ENCODE measurements around the gene DCST2. TPM values are rescaled to one million over a fixed set of nuclear protein-coding genes. Genes with fewer than 3 reads are reported as not detected.

Gene DCST2
- total and polyA plus RNA-seq, 2 donors (not counting 3 experiments of a cell fraction or from before 2014, with no cell fraction given), result 0.29 to 0.51 TPM

GRCh38 chr1:155023627-155024026 lies 10.0 kb downstream of the DCST2 start:
- dilution Hi-C loops (cut with MboI; ENCODE audit: extremely low pct_ligation_motif_present, low sequenced_read_pairs) (no loop called here), intact Hi-C loops (cut with micrococcal nuclease) (no loop called here)
- Histone ChIP-seq H3K36me3 (ENCODE audit: control insufficient read depth in 2 of 2, extremely low read depth in 1 of 2, insufficient read depth in 2 of 2, low read length in 2 of 2) (no peaks in the 10 kb centered on the region), H3K9me3 (replicated peaks; ENCODE audit: control insufficient read depth, insufficient read depth, low read length) (no peaks in the 10 kb centered on the region), H3K9ac (replicated peaks; ENCODE audit: extremely low read depth, insufficient read depth, low read length) (no peak overlapping the region), H3K27ac (ENCODE audit: insufficient read depth, low read depth, low read length) (no peak overlapping the region), H3K9me1 (replicated peaks; ENCODE audit: control insufficient read depth, extremely low read depth, insufficient read depth, low read length) (no peaks in the 10 kb centered on the region), H3K4me2 (ENCODE audit: insufficient read depth, low read length) (no peak overlapping the region), H3K79me2 (ENCODE audit: control insufficient read depth, insufficient read depth, low read length) (no peaks in the 10 kb centered on the region), H3K4me1 (ENCODE audit: control insufficient read depth, extremely low read depth, insufficient read depth, low read length) (no peaks in the 10 kb centered on the region), H2AFZ (ENCODE audit: low read depth, low read length) (no peak overlapping the region), H3K27me3 (ENCODE audit: control insufficient read depth in 2 of 2, insufficient read depth in 2 of 2, low read length in 2 of 2) (no peaks in the 10 kb centered on the region), H4K20me1 (replicated peaks; ENCODE audit: control insufficient read depth, extremely low read depth, insufficient read depth, low read length) (no peaks in the 10 kb centered on the region), H3K4me3 (replicated peaks in 1 of 3; ENCODE audit: insufficient read depth in 1 of 3, low read depth in 1 of 3, low read length in 3 of 3) (no peak overlapping the region)
- TF ChIP-seq JUN (IDR thresholded peaks at IDR 0.05; ENCODE audit: borderline replicate concordance, insufficient read depth, insufficient read length, low read depth), result no peak
- TF ChIP-seq GATA2 (IDR thresholded peaks at IDR 0.05; ENCODE audit: insufficient read depth, insufficient read length, low read depth, low read length), result no peak
- no peak for TF ChIP-seq POLR2A (IDR thresholded peaks at IDR 0.05; ENCODE audit: low read depth, low read length)
- POLR2A ChIA-PET, result no interaction called here
- no peak for FAIRE-seq
- no TSS peak for BruUV-seq (replicated peaks)
- CTCF ChIA-PET, result interaction anchor here (0.7 to 2.5 kb wide), 5 partner anchors 17 to 80 kb away, joined by 3 to 7 read pairs (median 4); partner anchors contain the start of gene ADAM15
- DNase-seq (ENCODE audit: low read depth, low spot score), result no peak

- TF ChIP-seq POLR2A (IDR thresholded peaks at IDR 0.05; ENCODE audit: low read depth, low read length) (no peak), MYC (IDR thresholded peaks at IDR 0.05; ENCODE audit: low read depth, low read length) (no peak), JUN (IDR thresholded peaks at IDR 0.05; ENCODE audit: borderline replicate concordance, insufficient read depth, insufficient read length, low read depth) (no peak), CTCF (IDR thresholded peaks at IDR 0.05; ENCODE audit: extremely low read depth in 1 of 2, insufficient read depth in 1 of 2, low read depth in 1 of 2, low read length in 2 of 2) (no peak), GATA2 (IDR thresholded peaks at IDR 0.05; ENCODE audit: insufficient read depth, insufficient read length, low read depth, low read length) (no peak), EZH2 (IDR thresholded peaks at IDR 0.05; ENCODE audit: borderline replicate concordance, low read depth, low read length, severe bottlenecking) (no peak), FOS (IDR thresholded peaks at IDR 0.05; ENCODE audit: borderline replicate concordance, insufficient read depth, low read length) (no peak), POLR2AphosphoS5 (IDR thresholded peaks at IDR 0.05; ENCODE audit: insufficient read depth, low read depth, low read length) (no peak), MAX (IDR thresholded peaks at IDR 0.05; ENCODE audit: insufficient read depth, insufficient read length) (no peak)
- dilution Hi-C loops (cut with MboI; ENCODE audit: extremely low pct_ligation_motif_present, low sequenced_read_pairs), result no loop called here
- H3K9ac ChIP-seq (replicated peaks; ENCODE audit: extremely low read depth, insufficient read depth, low read length), result no peak overlapping the region
- H3K9me3 ChIP-seq (replicated peaks; ENCODE audit: control insufficient read depth, insufficient read depth, low read length), result no peaks in the 10 kb centered on the region
- peaks cover 2% of the 10 kb centered on the region for H3K4me1 ChIP-seq (ENCODE audit: control insufficient read depth, extremely low read depth, insufficient read depth, low read length)
- H2AFZ ChIP-seq (ENCODE audit: low read depth, low read length), result no peak overlapping the region
- FAIRE-seq, result no peak
- H3K79me2 ChIP-seq (ENCODE audit: control insufficient read depth, insufficient read depth, low read length), result no peaks in the 10 kb centered on the region
- H3K9me1 ChIP-seq (replicated peaks; ENCODE audit: control insufficient read depth, extremely low read depth, insufficient read depth, low read length), result no peaks in the 10 kb centered on the region
- H3K27ac ChIP-seq (ENCODE audit: insufficient read depth, low read depth, low read length), result no peak overlapping the region
- H4K20me1 ChIP-seq (replicated peaks; ENCODE audit: control insufficient read depth, extremely low read depth, insufficient read depth, low read length), result no peaks in the 10 kb centered on the region
- no peak overlapping the region for H3K4me3 ChIP-seq (replicated peaks in 1 of 3; ENCODE audit: insufficient read depth in 1 of 3, low read depth in 1 of 3, low read length in 3 of 3)
- BruUV-seq (replicated peaks), result no TSS peak
- H3K4me2 ChIP-seq (ENCODE audit: insufficient read depth, low read length), result no peak overlapping the region
- no peaks in the 10 kb centered on the region for H3K36me3 ChIP-seq (ENCODE audit: control insufficient read depth in 2 of 2, extremely low read depth in 1 of 2, insufficient read depth in 2 of 2, low read length in 2 of 2)
- CTCF ChIA-PET, result interaction anchor here (1.0 to 2.5 kb wide), 5 partner anchors 17 to 79 kb away, joined by 3 to 7 read pairs (median 4); no protein-coding TSS in a partner anchor
- POLR2A ChIA-PET, result no interaction called here
- DNase-seq (ENCODE audit: low read depth, low spot score), result no peak
- intact Hi-C loops (cut with micrococcal nuclease), result no loop called here
- no peaks in the 10 kb centered on the region for H3K27me3 ChIP-seq (ENCODE audit: control insufficient read depth in 2 of 2, insufficient read depth in 2 of 2, low read length in 2 of 2)
Observed at GRCh38 chr1:155022927-155023236, 10.7 kb downstream of the DCST2 start.

Data from endothelial cell of umbilical vein (primary cell).